GM23338 (cell line): ENCODE measurements around the gene ANO4.
"Not testable (repeated sequence)": the region's sequence is repeated elsewhere in the genome, so short reads cannot be mapped to it uniquely, and the experiment has no call there.

Experiments used
- CREB1 ChIP-seq: fragments of 250-450 bp; sonication (Bioruptor Pico); IDR thresholded peaks from 2 replicates; pipeline ENCODE4 v1.5.0; 2020; ENCODE audit warnings: low read depth, mild to moderate bottlenecking, moderate library complexity
- CTCF ChIP-seq, 2 experiments: fragments of 200-600 bp in 1 of 2; sonication (generic) in 1 of 2; conservative IDR thresholded peaks; 2 replicates each; pipeline versions ENCODE4 v1.5.1 to v1.6.1; 2016 to 2017; ENCODE audit warnings: antibody characterized with exemption in 2 of 2, low read depth in 2 of 2, mild to moderate bottlenecking in 2 of 2, moderate library complexity in 1 of 2
- ETS1 ChIP-seq: IDR thresholded peaks from 2 replicates; pipeline ENCODE4 v1.6.1; 2016; ENCODE audit warnings: antibody characterized with exemption
- EZH2 ChIP-seq: fragments of 200-600 bp; sonication (generic); IDR thresholded peaks from one replicate; pipeline ENCODE4 v1.8.0; 2017; ENCODE audit warnings: antibody characterized with exemption, mild to moderate bottlenecking, low read depth; ENCODE audit not compliant: unreplicated experiment
- JUNB ChIP-seq: IDR thresholded peaks from one replicate; pipeline ENCODE4 v1.6.1; 2016; ENCODE audit warnings: antibody characterized with exemption; ENCODE audit not compliant: unreplicated experiment
- NANOG ChIP-seq: IDR thresholded peaks from 2 replicates; pipeline ENCODE4 v1.6.1; 2016; ENCODE audit warnings: antibody characterized with exemption, borderline replicate concordance
- POLR2AphosphoS5 ChIP-seq: IDR thresholded peaks from 2 replicates; pipeline ENCODE4 v1.6.1; 2016; ENCODE audit warnings: antibody characterized with exemption, low read depth
- REST ChIP-seq: IDR thresholded peaks from one replicate; pipeline ENCODE4 v1.6.1; 2018; ENCODE audit warnings: antibody characterized with exemption; ENCODE audit not compliant: unreplicated experiment
- ZNF331 ChIP-seq: fragments of 250-450 bp; sonication (Bioruptor Pico); IDR thresholded peaks from 2 replicates; pipeline ENCODE4 v1.5.0; 2020; ENCODE audit warnings: low read depth, mild to moderate bottlenecking, moderate library complexity

GRCh38 chr12:101090222-101090621 is 295.6 kb downstream of the ANO4 start:
- not testable (repeated sequence) for TF ChIP-seq EZH2; CTCF (conservative IDR thresholded peaks at IDR 0.05; ENCODE audit: low read depth in 2 of 2); JUNB; POLR2AphosphoS5; ZNF331; NANOG; REST; ETS1; CREB1
